Measurements from ENCODE around the gene CNTNAP5.

CNTNAP5 gene

DNA sequence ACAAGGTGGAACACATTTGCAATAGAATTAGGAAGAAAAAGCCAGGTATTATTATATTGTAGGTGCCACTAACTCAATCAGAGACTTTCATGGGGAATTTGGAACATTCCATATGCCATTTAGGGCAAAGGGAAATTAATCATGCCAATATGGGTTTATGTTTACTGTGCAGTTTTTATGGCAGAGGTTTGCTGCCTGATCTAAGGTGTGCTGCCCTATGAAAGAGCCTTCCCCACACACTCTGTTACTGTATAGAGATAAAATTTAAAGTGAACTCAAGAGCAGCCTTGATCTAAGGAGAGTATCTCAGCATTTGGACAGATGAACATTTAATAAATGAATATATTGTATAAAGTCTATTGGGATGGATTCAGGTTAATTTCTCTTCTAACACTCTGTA, 771.6 kb downstream of the CNTNAP5 start:
- H3K79me2 ChIP-seq (ENCODE audit: control insufficient read depth, insufficient read depth, low read length) = no peaks in the 10 kb centered on the region
- no peak overlapping the region for H3K56ac ChIP-seq (ENCODE audit: low read length)
- H3K23ac ChIP-seq (ENCODE audit: low read length) = no peak overlapping the region
- no peaks in the 10 kb centered on the region for H3K79me1 ChIP-seq (ENCODE audit: low read length)
- H2BK5ac ChIP-seq (ENCODE audit: low read length) = no peak overlapping the region
- no peak overlapping the region for H3K4me3 ChIP-seq (ENCODE audit: low read length)
- DNase-seq = no peak
- H3K18ac ChIP-seq (ENCODE audit: low read length) = no peak overlapping the region
- no peak overlapping the region for H2BK120ac ChIP-seq (ENCODE audit: low read depth, low read length)
- H3K4me1 ChIP-seq (ENCODE audit: control insufficient read depth, low read depth, low read length) = no peaks in the 10 kb centered on the region
- H3K4ac ChIP-seq (ENCODE audit: low read depth, low read length) = no peak overlapping the region
- no peak overlapping the region for H2BK15ac ChIP-seq (replicated peaks; ENCODE audit: low read depth)
- no peak overlapping the region for H4K5ac ChIP-seq (ENCODE audit: low read length)
- no peak overlapping the region for H3K27ac ChIP-seq (ENCODE audit: low read depth, low read length)
- H4K8ac ChIP-seq (ENCODE audit: low read depth, low read length) = no peak overlapping the region
- no peaks in the 10 kb centered on the region for H3K36me3 ChIP-seq (ENCODE audit: control insufficient read depth, insufficient read depth, low read length)
- no peak overlapping the region for H2AK5ac ChIP-seq (ENCODE audit: low read length)
- H3K9ac ChIP-seq (ENCODE audit: low read length) = no peak overlapping the region
- no peak overlapping the region for H3K4me2 ChIP-seq (ENCODE audit: low read length)
- no peaks in the 10 kb centered on the region for H3K27me3 ChIP-seq (ENCODE audit: insufficient read depth, low read length, poor library complexity)

DNA sequence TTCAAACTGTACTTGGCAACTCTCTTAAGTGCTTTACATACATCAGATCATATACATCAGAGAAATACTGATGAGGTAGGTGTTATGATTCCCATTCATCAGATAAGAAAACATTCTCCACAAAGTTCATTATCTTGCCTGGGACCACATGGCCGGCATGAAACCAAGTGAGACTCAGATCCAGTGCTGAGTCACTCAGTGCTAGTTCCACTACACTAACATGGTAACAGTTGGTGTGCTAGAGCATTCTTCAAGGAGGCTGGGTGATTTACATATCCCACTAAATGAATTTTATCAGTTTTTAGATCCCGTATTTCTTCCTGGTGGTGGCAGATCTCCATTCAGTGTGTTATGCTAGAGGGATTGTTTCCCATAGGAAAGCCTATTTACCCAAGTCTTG, 772.0 kb downstream of the CNTNAP5 start:
- Histone ChIP-seq H3K36me3 (ENCODE audit: control insufficient read depth, insufficient read depth, low read length) (no peaks in the 10 kb centered on the region), H3K4me2 (ENCODE audit: low read length) (no peak overlapping the region)
- no CpG with 5 or more reads among the region's 2 CpGs for WGBS (ENCODE audit: extremely low coverage, insufficient coverage, low lambda C conversion rate)

DNA sequence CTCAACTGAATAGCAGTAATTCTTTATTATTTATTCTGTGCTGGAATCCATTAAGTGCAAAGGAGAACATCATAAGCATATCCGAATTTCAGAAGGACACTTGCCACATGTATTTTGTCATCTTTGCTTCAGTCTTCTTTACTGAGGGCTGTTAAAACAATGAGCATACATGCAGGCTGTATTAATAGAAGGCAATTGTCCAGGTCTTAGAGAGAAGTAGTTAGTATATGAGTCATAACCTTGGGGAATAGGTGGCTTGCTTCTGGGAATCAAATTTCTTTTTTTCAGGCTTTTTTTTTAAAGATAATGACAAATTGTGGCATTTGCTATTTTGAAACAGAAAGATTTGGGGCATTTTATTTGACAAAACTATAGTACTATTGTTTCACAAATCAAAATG, 773.5 kb downstream of the CNTNAP5 start:
- Histone ChIP-seq H3K79me1 (ENCODE audit: low read length) (no peaks in the 10 kb centered on the region), H3K18ac (ENCODE audit: low read length) (no peak overlapping the region), H3K23ac (ENCODE audit: low read length) (no peak overlapping the region), H4K5ac (ENCODE audit: low read length) (no peak overlapping the region), H2BK15ac (replicated peaks; ENCODE audit: low read depth) (no peak overlapping the region), H3K79me2 (ENCODE audit: control insufficient read depth, insufficient read depth, low read length) (no peaks in the 10 kb centered on the region), H3K9ac (ENCODE audit: low read length) (no peak overlapping the region), H3K4me2 (ENCODE audit: low read length) (no peak overlapping the region), H2AK5ac (ENCODE audit: low read length) (no peak overlapping the region), H3K4me1 (ENCODE audit: control insufficient read depth, low read depth, low read length) (no peaks in the 10 kb centered on the region), H3K36me3 (ENCODE audit: control insufficient read depth, insufficient read depth, low read length) (no peaks in the 10 kb centered on the region), H3K56ac (ENCODE audit: low read length) (no peak overlapping the region), H3K4ac (ENCODE audit: low read depth, low read length) (no peak overlapping the region), H4K8ac (ENCODE audit: low read depth, low read length) (no peak overlapping the region), H2BK120ac (ENCODE audit: low read depth, low read length) (no peak overlapping the region), H2BK5ac (ENCODE audit: low read length) (no peak overlapping the region), H3K27ac (ENCODE audit: low read depth, low read length) (no peak overlapping the region), H3K27me3 (ENCODE audit: insufficient read depth, low read length, poor library complexity) (no peaks in the 10 kb centered on the region), H3K4me3 (ENCODE audit: low read length) (no peak overlapping the region)
- WGBS (ENCODE audit: extremely low coverage, insufficient coverage, low lambda C conversion rate) = no CpG with 5 or more reads among the region's 1 CpG
- no peak for DNase-seq

More for the DNA sequence above, 772.0 kb downstream of the CNTNAP5 start:
- H3K27me3 ChIP-seq (ENCODE audit: insufficient read depth, low read length, poor library complexity) = no peaks in the 10 kb centered on the region
- H3K56ac ChIP-seq (ENCODE audit: low read length) = no peak overlapping the region
- DNase-seq = peak; percentile 14
- H3K23ac ChIP-seq (ENCODE audit: low read length) = no peak overlapping the region
- H2BK15ac ChIP-seq (replicated peaks; ENCODE audit: low read depth) = no peak overlapping the region
- no peaks in the 10 kb centered on the region for H3K79me2 ChIP-seq (ENCODE audit: control insufficient read depth, insufficient read depth, low read length)
- no peak overlapping the region for H2BK120ac ChIP-seq (ENCODE audit: low read depth, low read length)
- no peak overlapping the region for H3K18ac ChIP-seq (ENCODE audit: low read length)
- H3K4me1 ChIP-seq (ENCODE audit: control insufficient read depth, low read depth, low read length) = no peaks in the 10 kb centered on the region
- H3K4me3 ChIP-seq (ENCODE audit: low read length) = no peak overlapping the region
- no peaks in the 10 kb centered on the region for H3K79me1 ChIP-seq (ENCODE audit: low read length)
- no peak overlapping the region for H3K4ac ChIP-seq (ENCODE audit: low read depth, low read length)
- no peak overlapping the region for H3K27ac ChIP-seq (ENCODE audit: low read depth, low read length)
- H2AK5ac ChIP-seq (ENCODE audit: low read length) = no peak overlapping the region
- H2BK5ac ChIP-seq (ENCODE audit: low read length) = no peak overlapping the region
- no peak overlapping the region for H4K5ac ChIP-seq (ENCODE audit: low read length)
- no peak overlapping the region for H3K9ac ChIP-seq (ENCODE audit: low read length)
- H4K8ac ChIP-seq (ENCODE audit: low read depth, low read length) = no peak overlapping the region

DNA sequence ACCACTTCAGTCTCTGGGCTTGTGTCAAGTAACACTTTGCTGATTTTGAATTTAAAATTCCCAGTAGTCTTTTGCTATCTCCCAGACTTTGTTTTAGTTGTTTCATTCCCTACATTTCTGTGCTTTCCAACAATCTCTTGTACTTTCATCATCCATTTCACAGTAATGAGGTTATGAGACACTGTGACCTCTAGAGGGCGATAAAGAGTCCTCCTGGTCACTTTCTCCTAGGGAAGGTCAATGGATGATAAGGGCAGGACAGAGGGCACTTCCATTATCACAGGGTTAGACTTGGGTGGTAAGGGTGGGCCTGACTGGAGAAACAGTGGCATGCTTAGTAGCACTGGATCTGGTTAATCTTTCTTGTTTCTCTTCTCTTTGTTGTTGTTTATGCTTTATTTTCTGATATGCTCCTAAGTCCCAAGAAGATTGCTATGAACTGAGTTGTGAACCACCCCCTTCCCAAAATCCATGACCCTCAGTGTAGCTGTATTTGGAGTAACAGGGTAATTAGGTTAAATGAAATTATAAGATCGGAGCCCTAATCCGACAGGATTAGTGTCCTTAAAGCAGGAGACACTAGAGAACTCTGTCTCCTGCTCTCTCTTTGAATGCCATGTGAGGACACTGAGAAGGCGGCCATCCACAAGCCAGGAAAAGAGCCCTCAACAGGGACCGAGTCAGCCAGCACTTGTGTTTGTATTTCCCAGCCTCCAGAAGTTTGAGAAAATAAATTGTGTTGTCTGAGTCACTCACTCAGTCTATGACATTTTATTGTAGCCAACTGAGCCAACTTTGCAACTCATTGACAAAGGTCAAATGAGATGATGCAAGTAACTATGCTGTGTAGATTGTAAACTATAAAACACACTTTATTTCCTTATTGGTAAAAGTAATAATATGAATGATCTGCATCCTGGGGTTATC, 779.2 kb downstream of the CNTNAP5 start:
- Histone ChIP-seq H3K9ac (ENCODE audit: low read length) (no peak overlapping the region), H3K79me1 (ENCODE audit: low read length) (no peaks in the 10 kb centered on the region), H4K5ac (ENCODE audit: low read length) (no peak overlapping the region), H2BK15ac (replicated peaks; ENCODE audit: low read depth) (no peak overlapping the region), H3K23ac (ENCODE audit: low read length) (no peak overlapping the region), H3K4ac (ENCODE audit: low read depth, low read length) (no peak overlapping the region), H3K4me2 (ENCODE audit: low read length) (no peak overlapping the region), H2AK5ac (ENCODE audit: low read length) (no peak overlapping the region), H4K8ac (ENCODE audit: low read depth, low read length) (no peak overlapping the region), H3K56ac (ENCODE audit: low read length) (no peak overlapping the region), H2BK120ac (ENCODE audit: low read depth, low read length) (no peak overlapping the region), H3K4me3 (ENCODE audit: low read length) (no peak overlapping the region), H3K27me3 (ENCODE audit: insufficient read depth, low read length, poor library complexity) (no peaks in the 10 kb centered on the region), H3K79me2 (ENCODE audit: control insufficient read depth, insufficient read depth, low read length) (no peaks in the 10 kb centered on the region), H3K4me1 (ENCODE audit: control insufficient read depth, low read depth, low read length) (no peaks in the 10 kb centered on the region), H3K27ac (ENCODE audit: low read depth, low read length) (no peak overlapping the region), H3K36me3 (ENCODE audit: control insufficient read depth, insufficient read depth, low read length) (no peaks in the 10 kb centered on the region), H2BK5ac (ENCODE audit: low read length) (no peak overlapping the region), H3K18ac (ENCODE audit: low read length) (no peak overlapping the region)
- DNase-seq = peak; percentile 86
- WGBS (ENCODE audit: extremely low coverage, insufficient coverage, low lambda C conversion rate) = no CpG with 5 or more reads among the region's 5 CpGs

DNA sequence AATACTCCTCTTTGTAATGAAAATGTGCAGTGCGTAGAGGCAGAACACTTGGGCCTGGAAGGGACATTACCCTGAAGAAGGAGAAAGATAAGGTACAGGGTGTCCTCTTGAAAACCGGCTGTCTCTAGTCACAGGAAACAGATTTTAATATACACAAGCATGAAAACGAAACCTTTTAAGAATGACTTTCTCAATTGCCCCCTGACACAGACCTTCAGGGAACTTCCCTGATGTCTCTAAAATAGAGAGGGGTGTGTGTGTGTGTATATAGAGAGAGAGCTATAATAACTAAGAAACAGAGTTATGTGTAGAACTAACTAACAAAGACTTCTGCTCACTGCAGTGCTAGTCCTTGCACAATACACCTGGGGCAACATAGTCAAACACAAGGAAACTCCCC, 780.0 kb downstream of the CNTNAP5 start:
- no CpG with 5 or more reads among the region's 3 CpGs for WGBS (ENCODE audit: extremely low coverage, insufficient coverage, low lambda C conversion rate)
- H3K4me1 ChIP-seq (ENCODE audit: control insufficient read depth, low read depth, low read length) = no peaks in the 10 kb centered on the region
- H4K8ac ChIP-seq (ENCODE audit: low read depth, low read length) = no peak overlapping the region
- DNase-seq = no peak
- no peak overlapping the region for H2AK5ac ChIP-seq (ENCODE audit: low read length)
- no peak overlapping the region for H3K23ac ChIP-seq (ENCODE audit: low read length)
- H3K4ac ChIP-seq (ENCODE audit: low read depth, low read length) = no peak overlapping the region
- H2BK15ac ChIP-seq (replicated peaks; ENCODE audit: low read depth) = no peak overlapping the region
- no peak overlapping the region for H3K56ac ChIP-seq (ENCODE audit: low read length)
- H3K36me3 ChIP-seq (ENCODE audit: control insufficient read depth, insufficient read depth, low read length) = no peaks in the 10 kb centered on the region
- no peak overlapping the region for H3K4me2 ChIP-seq (ENCODE audit: low read length)
- no peak overlapping the region for H3K27ac ChIP-seq (ENCODE audit: low read depth, low read length)
- H2BK5ac ChIP-seq (ENCODE audit: low read length) = no peak overlapping the region
- H3K79me1 ChIP-seq (ENCODE audit: low read length) = no peaks in the 10 kb centered on the region
- H3K18ac ChIP-seq (ENCODE audit: low read length) = no peak overlapping the region
- no peak overlapping the region for H3K4me3 ChIP-seq (ENCODE audit: low read length)
- no peak overlapping the region for H3K9ac ChIP-seq (ENCODE audit: low read length)
- H3K79me2 ChIP-seq (ENCODE audit: control insufficient read depth, insufficient read depth, low read length) = no peaks in the 10 kb centered on the region
- H3K27me3 ChIP-seq (ENCODE audit: insufficient read depth, low read length, poor library complexity) = no peaks in the 10 kb centered on the region
- no peak overlapping the region for H2BK120ac ChIP-seq (ENCODE audit: low read depth, low read length)
- no peak overlapping the region for H4K5ac ChIP-seq (ENCODE audit: low read length)

DNA sequence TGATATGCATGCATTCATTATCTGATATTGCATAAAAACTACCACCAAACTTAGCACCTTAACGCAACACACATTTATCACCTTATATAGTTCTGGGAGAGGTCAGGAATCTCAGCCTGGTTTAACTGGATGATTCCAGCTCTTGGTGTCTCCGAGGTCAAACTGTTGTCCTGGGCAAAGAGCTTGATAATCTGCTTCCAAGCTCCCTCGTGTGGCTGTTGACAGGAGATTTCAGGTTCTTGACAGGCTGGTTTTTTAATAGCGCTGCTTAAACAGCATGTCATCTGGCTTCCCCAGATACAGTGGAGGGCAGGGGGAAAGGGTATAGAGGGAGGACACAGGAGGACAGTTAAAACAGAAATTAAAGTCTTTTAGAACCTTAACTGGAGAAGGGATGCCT, 785.0 kb downstream of the CNTNAP5 start:
- no peak overlapping the region for H4K8ac ChIP-seq (ENCODE audit: low read depth, low read length)
- no peak overlapping the region for H3K4me2 ChIP-seq (ENCODE audit: low read length)
- H3K18ac ChIP-seq (ENCODE audit: low read length) = no peak overlapping the region
- H2BK5ac ChIP-seq (ENCODE audit: low read length) = no peak overlapping the region
- H3K27ac ChIP-seq (ENCODE audit: low read depth, low read length) = no peak overlapping the region
- no CpG with 5 or more reads among the region's 4 CpGs for WGBS (ENCODE audit: extremely low coverage, insufficient coverage, low lambda C conversion rate)
- no peak overlapping the region for H3K9ac ChIP-seq (ENCODE audit: low read length)
- no peaks in the 10 kb centered on the region for H3K4me1 ChIP-seq (ENCODE audit: control insufficient read depth, low read depth, low read length)
- H2BK15ac ChIP-seq (replicated peaks; ENCODE audit: low read depth) = no peak overlapping the region
- no peaks in the 10 kb centered on the region for H3K36me3 ChIP-seq (ENCODE audit: control insufficient read depth, insufficient read depth, low read length)
- H3K27me3 ChIP-seq (ENCODE audit: insufficient read depth, low read length, poor library complexity) = no peaks in the 10 kb centered on the region
- H2BK120ac ChIP-seq (ENCODE audit: low read depth, low read length) = no peak overlapping the region
- H3K4ac ChIP-seq (ENCODE audit: low read depth, low read length) = no peak overlapping the region
- peak; percentile 87 for DNase-seq
- H3K79me2 ChIP-seq (ENCODE audit: control insufficient read depth, insufficient read depth, low read length) = no peaks in the 10 kb centered on the region
- H3K4me3 ChIP-seq (ENCODE audit: low read length) = no peak overlapping the region
- H4K5ac ChIP-seq (ENCODE audit: low read length) = no peak overlapping the region
- H2AK5ac ChIP-seq (ENCODE audit: low read length) = no peak overlapping the region
- peak overlapping the region; percentile 34 for H3K56ac ChIP-seq (ENCODE audit: low read length)
- H3K23ac ChIP-seq (ENCODE audit: low read length) = no peak overlapping the region
- H3K79me1 ChIP-seq (ENCODE audit: low read length) = no peaks in the 10 kb centered on the region
